Naive thymus-derived CD4-positive, alpha-beta T cell (primary cell): ENCODE measurements around the gene RHOD. TPM values are rescaled to one million over a fixed set of nuclear protein-coding genes. Genes with fewer than 3 reads are reported as not detected.

Source experiments
- ATAC-seq: fragments of 150-1000 bp; cut with Tn5 transposase; 2 replicates; pipeline ENCODE4 v1.10.0; 2021; ENCODE audit warnings: mild to moderate bottlenecking, moderate library complexity
- CTCF ChIA-PET: fragments of 350-600 bp; sonication (Branson Sonifier 250); formaldehyde crosslinking; loops from one replicate; lab custom pipeline; 2021; ENCODE audit warnings: antibody characterized with exemption; lab: Charles Lee
- POLR2A ChIA-PET: fragments of 350-600 bp; sonication (Branson Sonifier 250); formaldehyde crosslinking; loops from one replicate; lab custom pipeline; 2021; ENCODE audit warnings: antibody characterized with exemption, inconsistent platforms; lab: Charles Lee
- DNase-seq, 9 donors: peaks; one replicate each; pipeline versions ENCODE4 v3.0.0 to v3.0.0-alpha.2; 2020 to 2022; ENCODE audit warnings: mixed read lengths in 1 of 9
- H3K27ac ChIP-seq: one replicate; pipeline ENCODE4 v1.7.0; 2013; ENCODE audit warnings: mild to moderate bottlenecking, low read depth, low read length, moderate library complexity
- H3K27me3 ChIP-seq, 2 donors: one replicate each; pipeline ENCODE4 v1.7.0; 2013; ENCODE audit warnings: low read length in 2 of 2, mild to moderate bottlenecking in 2 of 2, moderate library complexity in 2 of 2; ENCODE audit not compliant: control insufficient read depth in 2 of 2, insufficient read depth in 2 of 2
- H3K36me3 ChIP-seq, 3 experiments: 1 replicate in 2 of 3; 2 replicates in 1 of 3; pipeline ENCODE4 v1.7.0; 2013; ENCODE audit warnings: low read length in 3 of 3, mild to moderate bottlenecking in 3 of 3, moderate library complexity in 1 of 3; ENCODE audit not compliant: insufficient read depth in 3 of 3, control insufficient read depth in 2 of 3
- H3K4me1 ChIP-seq, 2 donors: one replicate each; pipeline ENCODE4 v1.7.0; 2013; ENCODE audit warnings: low read length in 2 of 2, mild to moderate bottlenecking in 2 of 2, moderate library complexity in 1 of 2; ENCODE audit not compliant: control insufficient read depth in 2 of 2, insufficient read depth in 2 of 2
- H3K4me3 ChIP-seq: 2 replicates; pipeline ENCODE4 v1.7.0; 2013; ENCODE audit warnings: mild to moderate bottlenecking, low read length
- H3K9me3 ChIP-seq, 3 experiments: 1 replicate in 2 of 3; 2 replicates in 1 of 3; pipeline ENCODE4 v1.7.0; 2013; ENCODE audit warnings: low read length in 3 of 3; ENCODE audit not compliant: control insufficient read depth in 2 of 3
- H3K27ac Mint-ChIP-seq, 9 donors: one replicate each; pipeline ENCODE4 v1.8.0; 2020 to 2022; ENCODE audit warnings: mixed read lengths in 9 of 9, mild to moderate bottlenecking in 8 of 9, moderate library complexity in 5 of 9, inconsistent platforms in 2 of 9
- H3K27me3 Mint-ChIP-seq, 5 donors: one replicate each; pipeline ENCODE4 v1.8.0; 2021 to 2022; ENCODE audit warnings: mixed read lengths in 5 of 5, mild to moderate bottlenecking in 1 of 5
- H3K36me3 Mint-ChIP-seq, 5 donors: one replicate each; pipeline ENCODE4 v1.8.0; 2020 to 2022; ENCODE audit warnings: mixed read lengths in 5 of 5, mild to moderate bottlenecking in 3 of 5, inconsistent platforms in 1 of 5
- H3K4me1 Mint-ChIP-seq, 7 donors: one replicate each; pipeline ENCODE4 v1.8.0; 2020 to 2022; ENCODE audit warnings: mixed read lengths in 7 of 7, mild to moderate bottlenecking in 3 of 7, inconsistent platforms in 1 of 7
- H3K4me3 Mint-ChIP-seq, 10 donors: one replicate each; pipeline ENCODE4 v1.8.0; 2020 to 2022; ENCODE audit warnings: mild to moderate bottlenecking in 10 of 10, mixed read lengths in 10 of 10, moderate library complexity in 6 of 10, inconsistent platforms in 2 of 10
- H3K9me3 Mint-ChIP-seq, 11 donors: one replicate each; pipeline ENCODE4 v1.8.0; 2020 to 2022; ENCODE audit warnings: mixed read lengths in 11 of 11, mild to moderate bottlenecking in 4 of 11, inconsistent platforms in 1 of 11, moderate library complexity in 1 of 11
- intact Hi-C, 2 donors: fragments of 100-400 bp; cut with micrococcal nuclease; formaldehyde crosslinking; loops; one replicate each; pipeline ENCODE4 v1.15.1; 2023
- polyA plus RNA-seq, 2 donors: library from polyadenylated mRNA; unstranded; fragments of 300-500 nt; fragmentation: Illumina TruSeq; gene quantifications; one replicate each; pipeline ENCODE4 v1.2.3, GENCODE V29; 2021
- total RNA-seq, 6 experiments: library from RNA in 5 of 6; stranded (reverse) in 5 of 6; gene quantifications; 1 replicate in 5 of 6; 2 replicates in 1 of 6; pipeline ENCODE4 v1.2.3 and lab custom pipeline; 2021 to 2026

The RHOD gene
- total and polyA plus RNA-seq, 7 experiments from 2014 or later = 0.34 to 1.3 (median 0.62) TPM; not detected in 4

GRCh38 chr11:67029146-67029545 is 27.5 kb upstream of the RHOD start:
- Histone ChIP-seq H3K9me3 (no peaks in the 10 kb centered on the region), H3K4me3 (no peak overlapping the region), H3K36me3 (no peaks in the 10 kb centered on the region), H3K27ac (no peak overlapping the region), H3K27me3 (peaks cover 0 to 7% of the 10 kb centered on the region in 2 donors), H3K4me1 (peaks cover 11 to 13% of the 10 kb centered on the region in 2 donors)
- Mint-ChIP-seq H3K9me3 (peaks cover 0 to 5% (median 0%) of the 10 kb centered on the region in 11 donors), H3K4me3 (no peak overlapping the region), H3K4me1 (peaks cover 4 to 15% (median 15%) of the 10 kb centered on the region in 7 donors), H3K27me3 (peaks cover 25 to 66% (median 38%) of the 10 kb centered on the region in 5 donors), H3K27ac (no peak overlapping the region), H3K36me3 (no peaks in the 10 kb centered on the region)
- CTCF ChIA-PET = no interaction called here
- POLR2A ChIA-PET = interaction anchor here (0.6 kb wide), 2 partner anchors 50 to 185 kb away, joined by 3 to 6 read pairs; no protein-coding TSS in a partner anchor
- ATAC-seq (no peak), DNase-seq (no peak)
- intact Hi-C loops = no loop called here

GRCh38 chr11:67030976-67031375 is 25.7 kb upstream of the RHOD start:
- ChIA-PET POLR2A (no interaction called here), CTCF (no interaction called here)
- H3K27ac Mint-ChIP-seq = no peak overlapping the region

GRCh38 chr11:67031791-67032561 is 24.7 kb upstream of the RHOD start:
- CTCF ChIA-PET = no interaction called here
- no peak overlapping the region for H3K27ac Mint-ChIP-seq
- H3K27me3 ChIP-seq = peaks cover 0 to 2% of the 10 kb centered on the region in 2 donors
- intact Hi-C loops = no loop called here
- ATAC-seq = no peak
- H3K4me3 ChIP-seq = no peak overlapping the region
- H3K4me1 ChIP-seq = no peaks in the 10 kb centered on the region
- H3K27me3 Mint-ChIP-seq = peaks cover 17 to 41% (median 19%) of the 10 kb centered on the region in 5 donors
- H3K36me3 ChIP-seq = no peaks in the 10 kb centered on the region
- no peak for DNase-seq
- no peaks in the 10 kb centered on the region for H3K9me3 ChIP-seq
- peaks cover 0 to 2% (median 0%) of the 10 kb centered on the region in 11 donors for H3K9me3 Mint-ChIP-seq
- POLR2A ChIA-PET = interaction anchor here (0.7 kb wide), 1 partner anchor 101 kb away, joined by 3 read pairs; no protein-coding TSS in a partner anchor
- H3K4me3 Mint-ChIP-seq = no peak overlapping the region
- H3K4me1 Mint-ChIP-seq = peaks cover 0 to 5% (median 0%) of the 10 kb centered on the region in 7 donors
- H3K36me3 Mint-ChIP-seq = no peaks in the 10 kb centered on the region
- H3K27ac ChIP-seq = no peak overlapping the region

More at GRCh38 chr11:67030976-67031375, 25.7 kb upstream of the RHOD start:
- H3K27me3 ChIP-seq = peaks cover 0 to 2% of the 10 kb centered on the region in 2 donors
- no peak for DNase-seq
- Mint-ChIP-seq H3K4me3 (no peak overlapping the region), H3K36me3 (no peaks in the 10 kb centered on the region), H3K4me1 (peaks cover 0 to 5% (median 0%) of the 10 kb centered on the region in 7 donors), H3K9me3 (peaks cover 0 to 2% (median 0%) of the 10 kb centered on the region in 11 donors), H3K27me3 (peaks cover 17 to 51% (median 24%) of the 10 kb centered on the region in 5 donors)
- ATAC-seq = no peak
- H3K9me3 ChIP-seq = no peaks in the 10 kb centered on the region
- H3K27ac ChIP-seq = no peak overlapping the region
- no peaks in the 10 kb centered on the region for H3K4me1 ChIP-seq
- H3K4me3 ChIP-seq = no peak overlapping the region
- intact Hi-C loops = no loop called here
- H3K36me3 ChIP-seq = no peaks in the 10 kb centered on the region

GRCh38 chr11:67032830-67033551 is 23.7 kb upstream of the RHOD start:
- Mint-ChIP-seq H3K27ac (no peak overlapping the region), H3K9me3 (peaks cover 0 to 2% (median 0%) of the 10 kb centered on the region in 11 donors), H3K4me1 (peaks cover 0 to 3% (median 0%) of the 10 kb centered on the region in 7 donors), H3K4me3 (no peak overlapping the region), H3K36me3 (no peaks in the 10 kb centered on the region), H3K27me3 (peaks cover 17 to 36% (median 22%) of the 10 kb centered on the region in 5 donors)
- intact Hi-C loops = no loop called here
- ATAC-seq (no peak), DNase-seq (no peak)
- CTCF ChIA-PET = no interaction called here
- no peak overlapping the region for H3K4me3 ChIP-seq
- H3K9me3 ChIP-seq = no peaks in the 10 kb centered on the region
- POLR2A ChIA-PET = interaction anchor here (0.7 kb wide), 1 partner anchor 100 kb away, joined by 3 read pairs; no protein-coding TSS in a partner anchor
- no peaks in the 10 kb centered on the region for H3K36me3 ChIP-seq
- H3K27me3 ChIP-seq = peaks cover 0 to 2% of the 10 kb centered on the region in 2 donors
- no peak overlapping the region for H3K27ac ChIP-seq
- H3K4me1 ChIP-seq = no peaks in the 10 kb centered on the region

GRCh38 chr11:67033661-67034166 is 22.9 kb upstream of the RHOD start:
- no peak for DNase-seq
- intact Hi-C loops = no loop called here
- Histone ChIP-seq H3K36me3 (no peaks in the 10 kb centered on the region), H3K27me3 (peaks cover 0 to 2% of the 10 kb centered on the region in 2 donors), H3K27ac (no peak overlapping the region), H3K4me1 (no peaks in the 10 kb centered on the region), H3K9me3 (no peaks in the 10 kb centered on the region), H3K4me3 (no peak overlapping the region)
- no peak for ATAC-seq
- Mint-ChIP-seq H3K4me1 (peaks cover 0 to 3% (median 0%) of the 10 kb centered on the region in 7 donors), H3K9me3 (peaks cover 0 to 2% (median 0%) of the 10 kb centered on the region in 11 donors), H3K36me3 (no peaks in the 10 kb centered on the region), H3K4me3 (no peak overlapping the region), H3K27ac (no peak overlapping the region), H3K27me3 (peaks cover 17 to 35% (median 22%) of the 10 kb centered on the region in 5 donors)
- ChIA-PET POLR2A (no interaction called here), CTCF (no interaction called here)

- no peak overlapping the region for H3K4me3 ChIP-seq
- ATAC-seq (no peak), DNase-seq (no peak)
- no peaks in the 10 kb centered on the region for H3K36me3 ChIP-seq
- Mint-ChIP-seq H3K27me3 (peaks cover 11 to 30% (median 22%) of the 10 kb centered on the region in 5 donors), H3K9me3 (peaks cover 0 to 2% (median 0%) of the 10 kb centered on the region in 11 donors), H3K27ac (no peak overlapping the region), H3K4me1 (peaks cover 0 to 3% (median 0%) of the 10 kb centered on the region in 7 donors), H3K4me3 (no peak overlapping the region), H3K36me3 (no peaks in the 10 kb centered on the region)
- intact Hi-C loops = no loop called here
- ChIA-PET POLR2A (no interaction called here), CTCF (no interaction called here)
- no peaks in the 10 kb centered on the region for H3K9me3 ChIP-seq
- no peaks in the 10 kb centered on the region for H3K4me1 ChIP-seq
- H3K27ac ChIP-seq = no peak overlapping the region
- H3K27me3 ChIP-seq = peaks cover 0 to 2% of the 10 kb centered on the region in 2 donors
These were observed 22.3 kb upstream of the RHOD start for GRCh38 chr11:67034350-67034749.
